ENCODE results near the gene FARS2.

DNA sequence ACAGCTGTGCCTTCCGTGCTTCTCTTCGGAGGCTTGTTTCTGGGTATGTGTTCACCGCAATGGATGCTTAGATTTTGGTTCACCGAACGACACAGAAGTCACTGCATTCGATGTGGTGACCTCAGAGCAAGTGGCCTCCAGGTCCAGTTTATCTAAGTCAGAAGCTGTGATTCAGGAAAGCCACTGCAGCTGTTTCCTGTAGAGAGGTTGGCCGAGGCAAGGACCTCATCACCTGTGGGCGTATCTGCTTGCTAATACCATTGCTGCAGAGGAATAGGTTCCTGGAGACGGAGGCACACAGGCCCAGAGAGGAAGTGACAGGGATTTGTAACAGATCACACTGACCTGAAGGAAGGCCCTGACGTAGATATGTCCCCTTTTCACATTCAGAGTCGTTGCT is 82.7 kb downstream of the FARS2 start:
- TF ChIP-seq, protein P1, sequence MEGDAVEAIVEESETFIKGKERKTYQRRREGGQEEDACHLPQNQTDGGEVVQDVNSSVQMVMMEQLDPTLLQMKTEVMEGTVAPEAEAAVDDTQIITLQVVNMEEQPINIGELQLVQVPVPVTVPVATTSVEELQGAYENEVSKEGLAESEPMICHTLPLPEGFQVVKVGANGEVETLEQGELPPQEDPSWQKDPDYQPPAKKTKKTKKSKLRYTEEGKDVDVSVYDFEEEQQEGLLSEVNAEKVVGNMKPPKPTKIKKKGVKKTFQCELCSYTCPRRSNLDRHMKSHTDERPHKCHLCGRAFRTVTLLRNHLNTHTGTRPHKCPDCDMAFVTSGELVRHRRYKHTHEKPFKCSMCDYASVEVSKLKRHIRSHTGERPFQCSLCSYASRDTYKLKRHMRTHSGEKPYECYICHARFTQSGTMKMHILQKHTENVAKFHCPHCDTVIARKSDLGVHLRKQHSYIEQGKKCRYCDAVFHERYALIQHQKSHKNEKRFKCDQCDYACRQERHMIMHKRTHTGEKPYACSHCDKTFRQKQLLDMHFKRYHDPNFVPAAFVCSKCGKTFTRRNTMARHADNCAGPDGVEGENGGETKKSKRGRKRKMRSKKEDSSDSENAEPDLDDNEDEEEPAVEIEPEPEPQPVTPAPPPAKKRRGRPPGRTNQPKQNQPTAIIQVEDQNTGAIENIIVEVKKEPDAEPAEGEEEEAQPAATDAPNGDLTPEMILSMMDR (IDR thresholded peaks at IDR 0.05) = no peak
- no peak for TF ChIP-seq POLR2A (IDR thresholded peaks at IDR 0.05)
